HEK293 (cell line): Measurements from ENCODE around the gene UQCC2.

Experiments used
- GLI2 ChIP-seq: fragments of 450-650 bp; formaldehyde crosslinking; IDR thresholded peaks from 2 replicates; pipeline ENCODE4; 2017; ENCODE audit warnings: missing biosample characterization, missing genetic modification characterization, low read depth, borderline replicate concordance
- IKZF3 ChIP-seq: fragments of 450-650 bp; IDR thresholded peaks from 2 replicates; pipeline ENCODE4 v1.5.0; 2018; ENCODE audit warnings: missing biosample characterization, mild to moderate bottlenecking, missing genetic modification characterization, moderate library complexity
- KLF10 ChIP-seq: fragments of 450-650 bp; IDR thresholded peaks from 2 replicates; pipeline ENCODE4 v1.5.1; 2018; ENCODE audit warnings: missing biosample characterization, mild to moderate bottlenecking, missing genetic modification characterization
- KLF17 ChIP-seq: fragments of 450-650 bp; formaldehyde crosslinking; IDR thresholded peaks from 2 replicates; pipeline ENCODE4 v1.5.1; 2016; ENCODE audit warnings: missing biosample characterization, missing genetic modification characterization
- MEIS1 ChIP-seq: sonication (generic); formaldehyde crosslinking; IDR thresholded peaks from 2 replicates; pipeline ENCODE4 v1.8.1; 2022; ENCODE audit warnings: missing genetic modification reagents, mild to moderate bottlenecking, borderline replicate concordance
- PRDM6 ChIP-seq: fragments of 450-650 bp; formaldehyde crosslinking; IDR thresholded peaks from 2 replicates; pipeline ENCODE4 v1.5.1; 2017; ENCODE audit warnings: missing biosample characterization, missing genetic modification characterization
- SP7 ChIP-seq: fragments of 450-650 bp; formaldehyde crosslinking; IDR thresholded peaks from 2 replicates; pipeline ENCODE4 v1.5.1; 2016; ENCODE audit warnings: missing biosample characterization, missing genetic modification characterization
- TCF7L2 ChIP-seq: IDR thresholded peaks from 2 replicates; pipeline ENCODE4 v1.6.1; 2011; ENCODE audit warnings: low read depth, mild to moderate bottlenecking, inconsistent platforms, low read length, moderate library complexity, borderline replicate concordance
- TRIM28 ChIP-seq: IDR thresholded peaks from 2 replicates; pipeline ENCODE4 v1.6.1; 2011; ENCODE audit warnings: low read length, control low read depth, borderline replicate concordance
- ZBTB1 ChIP-seq: fragments of 450-650 bp; formaldehyde crosslinking; IDR thresholded peaks from 2 replicates; pipeline ENCODE4 v1.5.1; 2016; ENCODE audit warnings: missing biosample characterization, missing genetic modification characterization
- ZBTB17 ChIP-seq: fragments of 450-650 bp; formaldehyde crosslinking; IDR thresholded peaks from 2 replicates; pipeline ENCODE4 v1.5.1; 2016; ENCODE audit warnings: missing biosample characterization, missing genetic modification characterization
- ZBTB20 ChIP-seq: fragments of 450-650 bp; formaldehyde crosslinking; IDR thresholded peaks from 2 replicates; pipeline ENCODE4 v1.5.1; 2016; ENCODE audit warnings: missing biosample characterization, missing genetic modification characterization
- ZBTB44 ChIP-seq: fragments of 450-650 bp; IDR thresholded peaks from 2 replicates; pipeline ENCODE4 v1.5.1; 2018; ENCODE audit warnings: missing biosample characterization, mild to moderate bottlenecking, missing genetic modification characterization
- ZBTB8A ChIP-seq: fragments of 450-650 bp; formaldehyde crosslinking; IDR thresholded peaks from 2 replicates; pipeline ENCODE4 v1.5.1; 2016; ENCODE audit warnings: missing biosample characterization, missing genetic modification characterization
- ZFP3 ChIP-seq: fragments of 450-650 bp; formaldehyde crosslinking; IDR thresholded peaks from 2 replicates; pipeline ENCODE4 v1.5.1; 2016; ENCODE audit warnings: low read depth, missing biosample characterization, missing genetic modification characterization
- ZFP37 ChIP-seq: fragments of 450-650 bp; formaldehyde crosslinking; IDR thresholded peaks from 2 replicates; pipeline ENCODE4 v1.5.1; 2016; ENCODE audit warnings: missing biosample characterization, missing genetic modification characterization
- ZNF121 ChIP-seq: fragments of 450-650 bp; formaldehyde crosslinking; IDR thresholded peaks from 2 replicates; pipeline ENCODE4 v1.5.1; 2016; ENCODE audit warnings: missing biosample characterization, missing genetic modification characterization
- ZNF155 ChIP-seq: fragments of 450-650 bp; formaldehyde crosslinking; IDR thresholded peaks from 2 replicates; pipeline ENCODE4 v1.5.1; 2016; ENCODE audit warnings: missing biosample characterization, missing genetic modification characterization
- ZNF184 ChIP-seq: fragments of 450-650 bp; IDR thresholded peaks from 2 replicates; pipeline ENCODE4 v1.5.1; 2018; ENCODE audit warnings: missing biosample characterization, mild to moderate bottlenecking, missing genetic modification characterization
- ZNF211 ChIP-seq: fragments of 450-650 bp; formaldehyde crosslinking; IDR thresholded peaks from 2 replicates; pipeline ENCODE4 v1.5.1; 2016; ENCODE audit warnings: low read depth, missing biosample characterization, missing genetic modification characterization
- ZNF23 ChIP-seq: fragments of 450-650 bp; formaldehyde crosslinking; IDR thresholded peaks from 2 replicates; pipeline ENCODE4 v1.5.1; 2016; ENCODE audit warnings: missing biosample characterization, missing genetic modification characterization, borderline replicate concordance
- ZNF239 ChIP-seq: fragments of 450-650 bp; formaldehyde crosslinking; IDR thresholded peaks from 2 replicates; pipeline ENCODE4 v1.5.1; 2016; ENCODE audit warnings: missing biosample characterization, missing genetic modification characterization
- ZNF26 ChIP-seq: fragments of 450-650 bp; formaldehyde crosslinking; IDR thresholded peaks from 2 replicates; pipeline ENCODE4 v1.5.1; 2016; ENCODE audit warnings: missing biosample characterization, missing genetic modification characterization
- ZNF280C ChIP-seq: fragments of 450-650 bp; formaldehyde crosslinking; IDR thresholded peaks from 2 replicates; pipeline ENCODE4 v1.5.1; 2016; ENCODE audit warnings: missing biosample characterization, missing genetic modification characterization
- ZNF341 ChIP-seq: fragments of 450-650 bp; formaldehyde crosslinking; IDR thresholded peaks from 2 replicates; pipeline ENCODE4; 2016; ENCODE audit warnings: low read depth, missing biosample characterization, missing genetic modification characterization
- ZNF416 ChIP-seq: fragments of 450-650 bp; formaldehyde crosslinking; IDR thresholded peaks from 2 replicates; pipeline ENCODE4 v1.5.1; 2016; ENCODE audit warnings: missing biosample characterization, missing genetic modification characterization
- ZNF423 ChIP-seq: fragments of 450-650 bp; formaldehyde crosslinking; IDR thresholded peaks from 2 replicates; pipeline ENCODE4 v1.5.1; 2016; ENCODE audit warnings: missing biosample characterization, missing genetic modification characterization
- ZNF521 ChIP-seq: fragments of 450-650 bp; formaldehyde crosslinking; IDR thresholded peaks from 2 replicates; pipeline ENCODE4 v1.5.1; 2017; ENCODE audit warnings: missing biosample characterization, mild to moderate bottlenecking, missing genetic modification characterization
- ZNF596 ChIP-seq: fragments of 450-650 bp; IDR thresholded peaks from 2 replicates; pipeline ENCODE4 v1.5.0; 2018; ENCODE audit warnings: missing biosample characterization, mild to moderate bottlenecking, missing genetic modification characterization, moderate library complexity
- ZNF600 ChIP-seq: fragments of 450-650 bp; formaldehyde crosslinking; IDR thresholded peaks from 2 replicates; pipeline ENCODE4 v1.5.1; 2016; ENCODE audit warnings: missing biosample characterization, missing genetic modification characterization
- ZNF664 ChIP-seq: fragments of 450-650 bp; formaldehyde crosslinking; IDR thresholded peaks from 2 replicates; pipeline ENCODE4 v1.5.1; 2016; ENCODE audit warnings: missing biosample characterization, missing genetic modification characterization
- ZNF677 ChIP-seq: fragments of 450-650 bp; IDR thresholded peaks from 2 replicates; pipeline ENCODE4 v1.5.0; 2018; ENCODE audit warnings: missing biosample characterization, mild to moderate bottlenecking, missing genetic modification characterization, moderate library complexity
- ZNF76 ChIP-seq: fragments of 450-650 bp; formaldehyde crosslinking; IDR thresholded peaks from 2 replicates; pipeline ENCODE4; 2016; ENCODE audit warnings: low read depth, missing biosample characterization, missing genetic modification characterization, borderline replicate concordance

Gene UQCC2

GRCh38 chr6:33758815-33759216, 47.3 kb upstream of the UQCC2 start (continued):
- TF ChIP-seq ZNF600 (tag by site-specific recombination) = peak; percentile 42; the same call in 1 of the 2 replicates
- TF ChIP-seq ZBTB44 = peak; percentile 50; the same call in 1 of the 2 replicates
- TF ChIP-seq ZNF664 = no peak
- TF ChIP-seq ZNF121 (tag by site-specific recombination) = peak; percentile 80
- TF ChIP-seq IKZF3 = peak; percentile 56
- peak; percentile 74 for TF ChIP-seq SP7 (tag by site-specific recombination)
- peak; percentile 50; the same call in 1 of the 2 replicates for TF ChIP-seq TCF7L2
- no peak for TF ChIP-seq ZNF521 (tag by site-specific recombination)
- TF ChIP-seq KLF17 (tag by site-specific recombination) = peak; percentile 98
- no peak for TF ChIP-seq ZFP37 (tag by site-specific recombination)
- TF ChIP-seq ZNF416 (tag by site-specific recombination) = no peak
- 0 out of 2 replicates have a peak, but pooled peaks have one; percentile 48 for TF ChIP-seq ZBTB8A (tag by site-specific recombination)
- 0 out of 2 replicates have a peak, but pooled peaks have one; percentile 23 for TF ChIP-seq ZNF423 (tag by site-specific recombination)
- no peak for TF ChIP-seq ZNF155 (tag by site-specific recombination)
- TF ChIP-seq ZNF23 = no peak
- TF ChIP-seq ZNF341 (tag by site-specific recombination) = no peak
- no peak for TF ChIP-seq ZNF76 (tag by site-specific recombination)
- no peak for TF ChIP-seq ZNF184
- no peak for TF ChIP-seq ZBTB1 (tag by site-specific recombination)
- peak; percentile 76; the same call in 1 of the 2 replicates for TF ChIP-seq TRIM28
- no peak for TF ChIP-seq ZNF239 (tag by site-specific recombination)
- no peak for TF ChIP-seq ZNF280C (tag by site-specific recombination)
- TF ChIP-seq ZBTB20 (tag by site-specific recombination) = no peak
- TF ChIP-seq ZBTB17 (tag by site-specific recombination) = peak; percentile 52
- no peak for TF ChIP-seq ZNF26 (tag by site-specific recombination)
- TF ChIP-seq ZNF596 = peak; percentile 52; the same call in 1 of the 2 replicates
- TF ChIP-seq KLF10 = 0 out of 2 replicates have a peak, but pooled peaks have one; percentile 46
- TF ChIP-seq GLI2 (tag by site-specific recombination) = no peak; the same call in 1 of the 2 replicates
- no peak for TF ChIP-seq ZFP3
- TF ChIP-seq ZNF211 (tag by site-specific recombination) = no peak
- TF ChIP-seq MEIS1 = no peak
- peak; percentile 85 for TF ChIP-seq PRDM6 (tag by site-specific recombination)
- TF ChIP-seq ZNF677 = no peak
